Cardiac fibroblast (primary cell): ENCODE results near the gene C9orf152.
"Not testable (repeated sequence)": the region's sequence is repeated elsewhere in the genome, so short reads cannot be mapped to it uniquely, and the experiment has no call there.

Experiments used
- DNase-seq, 2 donors: peaks; one replicate each; pipeline versions ENCODE4 v3.0.0 to v3.0.0-alpha.2; 2010; ENCODE audit warnings: low read depth in 2 of 2
- H3K4me3 ChIP-seq, 2 donors: replicated peaks in 1 of 2; 1 replicate in 1 of 2; 2 replicates in 1 of 2; pipeline ENCODE4 v1.5.1; 2011; ENCODE audit warnings: low read depth in 2 of 2, low read length in 2 of 2, mild to moderate bottlenecking in 2 of 2, moderate library complexity in 1 of 2
- CTCF ChIP-seq: IDR thresholded peaks from one replicate; pipeline ENCODE4 v1.5.1; 2011; ENCODE audit warnings: low read depth, mild to moderate bottlenecking, low read length, inconsistent platforms

The C9orf152 gene

GRCh38 chr9:110199643-110200042 is 8.3 kb downstream of the C9orf152 start:
- no peak for TF ChIP-seq CTCF
- no peak for DNase-seq
- H3K4me3 ChIP-seq: no peak overlapping the region

GRCh38 chr9:110198357-110198756 is 9.6 kb downstream of the C9orf152 start:
- H3K4me3 ChIP-seq: no peak overlapping the region
- no peak for DNase-seq
- no peak for TF ChIP-seq CTCF

DNA sequence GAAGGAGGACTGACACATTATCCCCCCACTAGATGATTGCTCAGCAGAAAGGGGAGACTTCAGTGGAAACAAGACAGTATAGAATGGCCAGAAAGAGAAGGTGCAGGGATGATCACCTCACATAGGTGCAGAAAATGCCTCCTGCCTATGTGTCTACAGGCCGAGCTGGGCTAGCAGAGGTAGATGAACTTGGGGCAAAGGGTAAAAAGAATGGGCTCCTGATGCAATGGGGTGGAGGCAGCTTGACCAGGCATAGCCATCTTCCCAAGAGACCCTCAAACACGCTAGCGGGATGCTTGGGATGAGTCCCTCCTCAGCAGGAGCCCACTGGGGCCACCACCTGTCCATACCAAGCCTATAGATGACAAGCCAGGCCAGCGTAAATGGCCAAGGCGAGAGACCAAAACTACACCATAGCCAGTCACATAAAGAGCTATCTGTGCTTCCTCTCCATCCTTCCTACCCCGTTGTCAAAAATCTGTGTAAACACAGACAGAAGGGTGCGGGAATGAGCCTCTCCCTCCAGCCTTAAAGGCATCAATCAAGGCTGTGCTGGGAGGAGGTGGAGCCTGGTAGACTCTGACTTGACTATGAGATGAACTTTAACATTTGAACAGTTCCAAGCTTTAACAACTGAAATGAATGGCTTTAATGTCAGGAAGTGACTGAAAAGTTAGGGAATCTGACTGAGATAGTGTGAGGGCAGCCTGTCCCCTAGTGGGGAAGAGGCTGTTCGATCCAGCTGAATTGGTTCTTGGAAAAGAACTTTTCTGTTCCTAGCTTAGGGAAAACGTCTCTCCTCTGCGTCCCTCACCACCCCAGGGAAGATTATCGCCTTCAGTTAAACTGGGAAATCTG is 10.4 kb downstream of the C9orf152 start:
- peak; percentile 51 for TF ChIP-seq CTCF
- H3K4me3 ChIP-seq: no peak overlapping the region
- DNase-seq: peak in 1 of 2 donors; percentile 35

- DNase-seq, H3K4me3 ChIP-seq: not testable (repeated sequence)
Observed at GRCh38 chr9:110196084-110196499, 11.9 kb downstream of the C9orf152 start.

DNA sequence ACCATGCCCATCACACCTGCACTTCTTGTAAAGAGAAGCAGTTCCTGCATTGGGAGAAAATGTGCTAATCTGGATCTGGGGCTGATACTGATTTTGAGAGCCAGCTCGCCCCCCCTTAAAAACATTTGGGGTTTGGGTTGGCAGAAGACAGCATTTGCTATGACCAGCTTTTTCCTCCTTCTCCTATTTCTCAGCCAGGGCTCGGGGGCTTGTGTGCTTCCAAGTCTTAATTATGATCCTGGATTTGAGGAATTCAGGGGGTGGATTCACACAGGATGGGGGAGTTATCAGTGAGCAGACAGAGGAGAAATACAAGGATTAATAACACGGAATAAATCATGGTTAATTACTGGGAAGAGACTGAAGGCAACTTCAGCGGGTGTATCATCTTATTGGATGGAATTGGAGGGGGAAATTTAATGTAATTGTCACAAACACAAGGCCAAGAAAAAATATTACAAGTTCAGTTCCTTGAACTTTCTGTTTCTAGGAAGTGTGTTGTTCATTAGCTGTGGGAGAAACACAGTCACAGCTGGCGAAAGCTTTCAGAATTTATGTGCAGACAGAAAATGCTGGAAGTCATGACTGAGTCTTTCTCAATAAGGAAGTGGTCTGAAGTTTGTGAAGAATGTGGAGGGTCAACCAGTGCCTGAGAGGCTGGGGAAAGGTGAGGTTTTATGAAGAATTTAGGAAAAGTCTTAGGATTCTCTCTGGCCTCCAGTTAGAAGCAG is 15.3 kb downstream of the C9orf152 start:
- no peak overlapping the region for H3K4me3 ChIP-seq
- no peak for TF ChIP-seq CTCF
- peak; percentile 59 to 84 for DNase-seq

DNA sequence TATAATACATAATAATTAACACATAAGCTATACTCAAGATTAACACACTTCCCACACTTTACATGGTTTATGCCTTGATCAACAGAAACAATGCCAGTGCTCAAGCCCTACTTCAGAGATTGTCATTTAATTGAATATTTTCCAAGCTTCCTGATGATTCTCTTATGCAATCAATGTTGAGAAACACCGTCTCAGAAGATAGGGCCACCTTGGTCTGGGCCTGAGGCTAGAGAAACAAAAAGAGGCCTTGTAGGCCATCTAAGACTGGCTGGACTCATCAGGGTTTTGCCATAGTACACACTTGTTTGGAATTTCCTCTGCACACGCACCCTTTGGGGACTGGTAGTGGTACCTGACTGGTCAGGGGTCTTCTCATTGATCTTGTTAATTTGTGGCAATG is 16.3 kb downstream of the C9orf152 start:
- no peak for DNase-seq
- TF ChIP-seq CTCF: no peak
- H3K4me3 ChIP-seq: no peak overlapping the region

DNA sequence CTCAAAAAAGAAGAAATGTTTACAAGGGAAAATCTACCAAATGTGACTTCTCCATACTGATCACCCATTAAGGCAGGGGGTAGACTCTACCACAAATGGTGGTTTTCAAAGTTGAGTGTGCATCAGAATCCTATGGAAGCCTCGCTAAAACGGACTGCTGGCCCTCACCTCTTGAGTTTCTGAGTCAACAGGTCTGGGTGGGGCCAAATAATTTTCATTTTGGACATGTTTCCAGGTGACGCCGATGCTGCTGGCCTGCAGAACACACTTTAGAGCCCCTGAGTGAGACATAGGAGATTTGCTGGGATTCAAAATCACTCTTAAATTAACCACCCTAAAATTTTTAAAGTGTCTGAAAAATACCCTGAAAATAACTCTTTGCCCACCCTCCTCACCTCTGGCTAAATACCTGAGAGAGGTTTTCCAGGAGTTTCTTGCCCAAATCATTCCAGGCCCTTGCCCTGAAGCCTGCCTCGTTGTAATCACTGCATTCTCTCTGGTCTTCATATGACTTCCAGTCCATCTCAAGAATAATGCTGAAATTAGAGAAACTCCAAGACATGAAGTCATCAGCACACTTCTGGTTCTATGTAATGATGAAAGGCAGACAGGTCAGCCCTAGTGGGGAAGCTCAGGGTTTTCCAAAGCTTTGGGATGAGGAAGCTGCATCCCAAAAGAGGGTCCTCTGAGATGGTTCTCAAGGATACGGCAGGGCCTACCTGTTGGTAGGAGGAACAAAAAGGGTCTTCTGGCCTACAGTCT is 18.2 kb downstream of the C9orf152 start:
- TF ChIP-seq CTCF: no peak
- DNase-seq: no peak

More for the DNA sequence above, 18.2 kb downstream of the C9orf152 start:
- no peak overlapping the region for H3K4me3 ChIP-seq
